ENCODE results near the gene ABTB2. TPM values are rescaled to one million over a fixed set of nuclear protein-coding genes. Genes with fewer than 3 reads are reported as not detected.

ABTB2 gene
- total and polyA plus RNA-seq, 7 donors, result 4.5 to 24.7 (median 18.5) TPM

GRCh38 chr11:34188181-34188580 is 169.6 kb downstream of the ABTB2 start:
- no peak for TF ChIP-seq CTCF (IDR thresholded peaks at IDR 0.05)
- intact Hi-C loops (cut with DNase I), result no loop called here
- WGBS, 3 donors, result 85 to 89% (median 87%) methylated on average over 5 of the region's 5 CpGs
- no peak overlapping the region for H3K4me3 ChIP-seq
- H3K27ac ChIP-seq, result no peak overlapping the region
- H3K4me1 ChIP-seq, result peaks cover 14% of the 10 kb centered on the region
- no peaks in the 10 kb centered on the region for H3K27me3 ChIP-seq (ENCODE audit: insufficient read depth in 3 of 3, low read length in 2 of 3)
- no peak for ATAC-seq
- H3K36me3 ChIP-seq (ENCODE audit: insufficient read depth in 1 of 2, low read depth in 1 of 2), result no peaks in the 10 kb centered on the region
- DNase-seq, result no peak
- no peaks in the 10 kb centered on the region for H3K9me3 ChIP-seq

GRCh38 chr11:34185926-34186841 is 171.6 kb downstream of the ABTB2 start:
- no peak overlapping the region for H3K4me3 ChIP-seq
- no peak overlapping the region for H3K27ac ChIP-seq
- no peaks in the 10 kb centered on the region for H3K9me3 ChIP-seq
- 55 to 56% (median 55%) methylated on average over 22 of the region's 22 CpGs for WGBS, 3 donors
- no peak for ATAC-seq
- DNase-seq, result no peak
- no peaks in the 10 kb centered on the region for H3K27me3 ChIP-seq (ENCODE audit: insufficient read depth in 3 of 3, low read length in 2 of 3)
- TF ChIP-seq CTCF (IDR thresholded peaks at IDR 0.05), result no peak
- intact Hi-C loops (cut with DNase I), result no loop called here
- peaks cover 6% of the 10 kb centered on the region for H3K4me1 ChIP-seq
- no peaks in the 10 kb centered on the region for H3K36me3 ChIP-seq (ENCODE audit: insufficient read depth in 1 of 2, low read depth in 1 of 2)

- Histone ChIP-seq H3K4me3 (no peak overlapping the region), H3K36me3 (ENCODE audit: insufficient read depth in 1 of 2, low read depth in 1 of 2) (no peaks in the 10 kb centered on the region), H3K4me1 (peaks cover 6% of the 10 kb centered on the region), H3K27ac (no peak overlapping the region), H3K27me3 (ENCODE audit: insufficient read depth in 3 of 3, low read length in 2 of 3) (no peaks in the 10 kb centered on the region), H3K9me3 (no peaks in the 10 kb centered on the region)
- intact Hi-C loops (cut with DNase I), result no loop called here
- ATAC-seq (no peak), DNase-seq (no peak)
- TF ChIP-seq CTCF (IDR thresholded peaks at IDR 0.05), result no peak
- 89 to 91% (median 91%) methylated on average over 14 of the region's 14 CpGs for WGBS, 3 donors
These were observed 173.2 kb downstream of the ABTB2 start for GRCh38 chr11:34184505-34185015.

GRCh38 chr11:34183848-34184391 is 173.9 kb downstream of the ABTB2 start:
- intact Hi-C loops (cut with DNase I), result no loop called here
- ATAC-seq, result no peak
- H3K36me3 ChIP-seq (ENCODE audit: insufficient read depth in 1 of 2, low read depth in 1 of 2), result no peaks in the 10 kb centered on the region
- no peaks in the 10 kb centered on the region for H3K9me3 ChIP-seq
- no peak overlapping the region for H3K4me3 ChIP-seq
- WGBS, 3 donors, result 90 to 95% (median 95%) methylated on average over 9 of the region's 9 CpGs
- H3K27ac ChIP-seq, result no peak overlapping the region
- DNase-seq, result no peak
- no peaks in the 10 kb centered on the region for H3K27me3 ChIP-seq (ENCODE audit: insufficient read depth in 3 of 3, low read length in 2 of 3)
- H3K4me1 ChIP-seq, result peaks cover 6% of the 10 kb centered on the region
- no peak for TF ChIP-seq CTCF (IDR thresholded peaks at IDR 0.05)

All from psoas muscle (tissue), 8 donors.